ENCODE data around the gene KLF7. TPM values are rescaled to one million over a fixed set of nuclear protein-coding genes. Genes with fewer than 3 reads are reported as not detected.

The KLF7 gene
- total RNA-seq, 2 experiments from 2014 or later, result 8.2 to 10.1 TPM

GRCh38 chr2:207143215-207144172, 22.3 kb downstream of the KLF7 start:
- peak; percentile 46 for DNase-seq
- Mint-ChIP-seq H3K9me3 (no peaks in the 10 kb centered on the region), H3K4me1 (peaks cover 62% of the 10 kb centered on the region), H3K36me3 (peaks cover 33% of the 10 kb centered on the region), H3K27ac (peak overlapping the region; percentile 87), H3K27me3 (no peaks in the 10 kb centered on the region), H3K4me3 (peak overlapping the region; percentile 63)

GRCh38 chr2:207142461-207142860, 23.3 kb downstream of the KLF7 start:
- Mint-ChIP-seq H3K4me3 (peak overlapping the region; percentile 63), H3K27me3 (no peaks in the 10 kb centered on the region), H3K4me1 (peaks cover 67% of the 10 kb centered on the region), H3K36me3 (peaks cover 29% of the 10 kb centered on the region), H3K27ac (peak overlapping the region; percentile 87), H3K9me3 (no peaks in the 10 kb centered on the region)
- DNase-seq, result no peak

GRCh38 chr2:207141386-207141785, 24.4 kb downstream of the KLF7 start:
- Mint-ChIP-seq H3K36me3 (peaks cover 27% of the 10 kb centered on the region), H3K27ac (peak overlapping the region; percentile 87), H3K27me3 (no peaks in the 10 kb centered on the region), H3K4me1 (peaks cover 74% of the 10 kb centered on the region), H3K4me3 (no peak overlapping the region), H3K9me3 (no peaks in the 10 kb centered on the region)
- no peak for DNase-seq

GRCh38 chr2:207140265-207140664, 25.5 kb downstream of the KLF7 start:
- H3K9me3 Mint-ChIP-seq, result no peaks in the 10 kb centered on the region
- no peak for DNase-seq
- H3K4me1 Mint-ChIP-seq, result peaks cover 79% of the 10 kb centered on the region
- H3K27ac Mint-ChIP-seq, result no peak overlapping the region
- peaks cover 34% of the 10 kb centered on the region for H3K36me3 Mint-ChIP-seq
- H3K27me3 Mint-ChIP-seq, result no peaks in the 10 kb centered on the region
- H3K4me3 Mint-ChIP-seq, result no peak overlapping the region

GRCh38 chr2:207139552-207139951, 26.2 kb downstream of the KLF7 start:
- no peak for DNase-seq
- Mint-ChIP-seq H3K4me1 (peaks cover 79% of the 10 kb centered on the region), H3K27ac (no peak overlapping the region), H3K4me3 (no peak overlapping the region), H3K36me3 (peaks cover 31% of the 10 kb centered on the region), H3K27me3 (no peaks in the 10 kb centered on the region), H3K9me3 (no peaks in the 10 kb centered on the region)

DNA sequence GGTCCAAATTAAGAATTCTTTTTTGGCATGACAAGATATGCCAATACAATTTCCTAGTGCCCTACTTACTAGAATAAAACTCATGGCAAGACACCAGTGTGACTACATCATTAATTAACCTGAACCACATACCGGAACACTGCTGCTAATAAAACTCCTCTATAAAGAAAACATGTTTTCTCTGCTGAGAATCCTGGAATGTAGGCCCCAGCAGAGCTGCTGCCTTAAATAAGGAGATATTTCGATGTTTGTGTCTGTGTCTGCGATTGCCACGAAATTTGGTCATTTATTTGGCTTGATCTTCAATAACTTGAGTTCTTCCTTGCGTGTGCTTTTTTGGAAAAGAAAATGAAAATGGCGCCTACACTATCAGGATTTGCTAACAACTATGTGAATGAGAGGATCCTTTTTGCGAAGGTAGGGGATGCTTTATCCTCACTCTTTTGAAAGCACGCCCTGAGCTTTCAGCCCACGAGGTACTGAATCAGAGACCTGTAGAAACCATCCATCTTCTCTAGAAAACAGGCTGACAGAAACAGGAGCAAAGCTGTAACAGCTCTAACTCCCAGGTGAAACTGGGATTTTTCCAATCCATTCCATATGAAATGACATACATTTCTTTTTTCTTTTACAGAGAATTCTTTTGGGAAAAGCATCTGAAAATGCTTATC, 27.0 kb downstream of the KLF7 start:
- no peak overlapping the region for H3K27ac Mint-ChIP-seq
- peaks cover 1% of the 10 kb centered on the region for H3K9me3 Mint-ChIP-seq
- peaks cover 33% of the 10 kb centered on the region for H3K36me3 Mint-ChIP-seq
- no peak overlapping the region for H3K4me3 Mint-ChIP-seq
- H3K4me1 Mint-ChIP-seq, result peaks cover 78% of the 10 kb centered on the region
- no peaks in the 10 kb centered on the region for H3K27me3 Mint-ChIP-seq
- DNase-seq, result no peak

DNA sequence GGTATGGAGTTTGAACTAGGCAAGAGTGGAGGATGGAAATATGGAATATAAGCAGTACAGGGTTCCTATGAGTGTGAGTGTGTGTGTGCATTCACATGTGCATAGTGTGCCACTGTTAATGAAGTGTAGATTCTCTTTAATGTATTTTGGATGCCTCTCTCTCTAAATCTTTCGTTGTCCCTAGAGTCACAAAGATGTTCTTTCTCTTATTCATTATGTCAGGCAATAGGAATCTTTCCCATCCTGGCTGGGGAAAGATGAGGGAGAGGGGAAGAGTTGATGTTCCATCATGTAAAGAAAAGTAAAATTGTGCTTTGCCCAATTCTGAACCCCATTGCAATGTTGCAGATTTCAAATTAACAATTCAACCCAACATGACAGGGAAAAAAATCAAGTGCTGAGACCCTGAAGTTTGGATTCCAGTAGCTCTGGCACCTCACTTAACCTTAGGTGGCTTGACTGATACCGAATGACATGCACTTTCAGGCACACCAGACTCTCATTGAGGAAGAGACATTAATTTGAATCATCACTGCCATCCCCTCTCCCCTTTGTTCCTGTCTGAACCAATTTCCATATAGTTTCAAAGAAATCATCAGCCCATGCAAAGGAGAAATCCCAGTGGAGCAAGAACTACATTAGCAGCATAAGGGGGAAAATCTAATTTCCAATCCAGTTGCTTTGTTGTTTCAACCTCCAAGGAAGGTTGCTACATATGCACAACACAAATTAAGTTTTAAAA, 28.0 kb downstream of the KLF7 start:
- peaks cover 74% of the 10 kb centered on the region for H3K4me1 Mint-ChIP-seq

GRCh38 chr2:207136874-207137273, 28.9 kb downstream of the KLF7 start:
- Mint-ChIP-seq H3K4me3 (no peak overlapping the region), H3K9me3 (peaks cover 3% of the 10 kb centered on the region), H3K27me3 (no peaks in the 10 kb centered on the region), H3K27ac (no peak overlapping the region), H3K4me1 (peaks cover 73% of the 10 kb centered on the region), H3K36me3 (peaks cover 39% of the 10 kb centered on the region)
- no peak for DNase-seq

More for the DNA sequence above, 28.0 kb downstream of the KLF7 start:
- DNase-seq, result no peak
- Mint-ChIP-seq H3K4me3 (no peak overlapping the region), H3K36me3 (peaks cover 37% of the 10 kb centered on the region), H3K27ac (no peak overlapping the region), H3K27me3 (no peaks in the 10 kb centered on the region), H3K9me3 (peaks cover 3% of the 10 kb centered on the region)

GRCh38 chr2:207135801-207136457, 29.8 kb downstream of the KLF7 start:
- Mint-ChIP-seq H3K4me3 (peak overlapping the region; percentile 23), H3K4me1 (peaks cover 72% of the 10 kb centered on the region), H3K9me3 (peaks cover 7% of the 10 kb centered on the region), H3K27ac (peak overlapping the region; percentile 50), H3K27me3 (no peaks in the 10 kb centered on the region), H3K36me3 (peaks cover 44% of the 10 kb centered on the region)
- no peak for DNase-seq

GRCh38 chr2:207135340-207135739, 30.4 kb downstream of the KLF7 start:
- H3K9me3 Mint-ChIP-seq, result peaks cover 7% of the 10 kb centered on the region
- H3K36me3 Mint-ChIP-seq, result peaks cover 46% of the 10 kb centered on the region
- H3K27me3 Mint-ChIP-seq, result no peaks in the 10 kb centered on the region
- peak overlapping the region; percentile 50 for H3K27ac Mint-ChIP-seq
- H3K4me1 Mint-ChIP-seq, result peaks cover 71% of the 10 kb centered on the region
- no peak for DNase-seq
- no peak overlapping the region for H3K4me3 Mint-ChIP-seq

- no peaks in the 10 kb centered on the region for H3K27me3 Mint-ChIP-seq
- peaks cover 78% of the 10 kb centered on the region for H3K4me1 Mint-ChIP-seq
- no peak overlapping the region for H3K4me3 Mint-ChIP-seq
- DNase-seq, result no peak
- peaks cover 7% of the 10 kb centered on the region for H3K9me3 Mint-ChIP-seq
- peak overlapping the region; percentile 20 for H3K27ac Mint-ChIP-seq
- H3K36me3 Mint-ChIP-seq, result peaks cover 49% of the 10 kb centered on the region
Measured at GRCh38 chr2:207133820-207134519, 31.8 kb downstream of the KLF7 start.

GRCh38 chr2:207133458-207133819, 32.3 kb downstream of the KLF7 start:
- Mint-ChIP-seq H3K4me1 (peaks cover 79% of the 10 kb centered on the region), H3K27ac (no peak overlapping the region), H3K4me3 (no peak overlapping the region), H3K9me3 (peaks cover 11% of the 10 kb centered on the region), H3K27me3 (no peaks in the 10 kb centered on the region), H3K36me3 (peaks cover 49% of the 10 kb centered on the region)
- no peak for DNase-seq

DNA sequence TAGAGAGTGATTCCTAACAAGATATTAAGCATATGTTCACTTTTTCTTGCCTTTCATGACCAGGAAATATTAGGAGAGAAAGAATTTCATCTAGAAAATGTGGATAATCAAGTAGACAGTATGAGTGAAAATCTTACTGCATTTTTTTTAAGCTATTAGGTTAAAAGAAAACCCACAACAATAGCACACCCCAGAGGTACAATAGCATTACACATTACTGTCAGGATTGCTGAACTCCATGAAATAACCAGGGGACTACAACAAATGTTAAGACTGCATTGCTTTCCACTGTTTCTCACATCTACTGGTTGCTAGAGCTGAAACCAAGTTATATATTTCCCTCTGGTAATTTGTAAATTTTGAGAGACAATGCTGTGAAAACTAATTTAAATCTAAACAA, 33.7 kb downstream of the KLF7 start:
- H3K9me3 Mint-ChIP-seq, result peaks cover 11% of the 10 kb centered on the region
- H3K4me1 Mint-ChIP-seq, result peaks cover 73% of the 10 kb centered on the region
- no peak overlapping the region for H3K4me3 Mint-ChIP-seq
- no peak for DNase-seq
- H3K27me3 Mint-ChIP-seq, result no peaks in the 10 kb centered on the region
- peak overlapping the region; percentile 39 for H3K27ac Mint-ChIP-seq
- H3K36me3 Mint-ChIP-seq, result peaks cover 56% of the 10 kb centered on the region

- no peaks in the 10 kb centered on the region for H3K27me3 Mint-ChIP-seq
- peak overlapping the region; percentile 39 for H3K27ac Mint-ChIP-seq
Measured at GRCh38 chr2:207131594-207131993, 34.2 kb downstream of the KLF7 start.

More at GRCh38 chr2:207131594-207131993, 34.2 kb downstream of the KLF7 start:
- H3K9me3 Mint-ChIP-seq, result peaks cover 11% of the 10 kb centered on the region
- peaks cover 56% of the 10 kb centered on the region for H3K36me3 Mint-ChIP-seq
- no peak for DNase-seq
- no peak overlapping the region for H3K4me3 Mint-ChIP-seq
- peaks cover 74% of the 10 kb centered on the region for H3K4me1 Mint-ChIP-seq
